ENCODE measurements around the gene CHIT1.

- TF ChIP-seq CTCF (IDR thresholded peaks at IDR 0.05 in 8 of 11, conservative IDR thresholded peaks at IDR 0.05 in 3 of 11) (no peak), POLR2AphosphoS5 (IDR thresholded peaks at IDR 0.05) (no peak)
These were observed 40.2 kb upstream of the CHIT1 start for GRCh38 chr1:203269654-203270020.
